GM19328 (cell line): Measurements from ENCODE around the gene CNTNAP2.
"Not testable (repeated sequence)": the region's sequence is repeated elsewhere in the genome, so short reads cannot be mapped to it uniquely, and the experiment has no call there.

Source experiments
- ATAC-seq: cut with Tn5 transposase; IDR thresholded peaks from one replicate; pipeline ENCODE4 v1.9.1; 2021; ENCODE audit warnings: mild to moderate bottlenecking, moderate library complexity; ENCODE audit not compliant: unreplicated experiment

The CNTNAP2 gene

DNA sequence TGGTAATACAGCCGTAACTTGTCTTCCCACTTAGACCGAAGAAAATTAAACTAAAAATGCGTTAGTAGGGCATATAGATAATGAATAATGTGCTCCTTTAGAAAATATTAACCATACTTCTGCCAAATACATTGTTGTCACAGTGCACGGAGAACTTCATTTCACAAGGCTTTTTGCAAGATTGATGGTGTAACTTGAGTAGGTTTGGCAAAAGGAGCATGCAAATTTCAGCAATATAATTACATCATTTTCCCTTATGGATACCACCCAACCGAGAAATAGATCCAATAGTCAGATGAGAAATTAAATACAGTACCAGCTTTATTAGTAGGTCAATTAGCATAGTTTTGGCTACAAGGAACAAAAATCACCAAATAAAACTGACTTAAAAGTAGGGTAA lies 1681.4 kb downstream of the CNTNAP2 start:
- ATAC-seq, result no peak

- ATAC-seq, result not testable (repeated sequence)
Measured at GRCh38 chr7:147801762-147802161, 1685.2 kb downstream of the CNTNAP2 start.

GRCh38 chr7:147803151-147803550 lies 1686.5 kb downstream of the CNTNAP2 start:
- no peak for ATAC-seq

DNA sequence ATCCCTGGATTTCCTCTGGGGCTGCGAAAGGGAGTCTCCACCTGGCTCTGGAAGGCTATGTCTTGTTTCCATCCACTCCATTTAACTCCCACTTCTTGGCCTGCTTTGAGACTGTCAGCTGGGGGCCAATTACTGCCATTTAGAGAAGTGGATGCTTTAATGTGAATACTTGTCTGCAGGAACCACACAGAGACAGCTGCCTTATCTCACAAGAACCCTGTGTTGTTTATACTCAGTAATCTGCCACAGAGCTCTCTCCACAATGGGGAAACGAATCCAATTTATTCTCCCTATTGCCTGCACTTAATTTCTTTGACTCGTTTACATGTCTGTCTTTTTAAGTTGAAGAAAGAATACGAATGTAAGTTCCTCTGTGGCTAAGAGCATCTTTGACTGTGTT lies 1687.0 kb downstream of the CNTNAP2 start:
- no peak for ATAC-seq

GRCh38 chr7:147804032-147804431 lies 1687.4 kb downstream of the CNTNAP2 start:
- ATAC-seq, result no peak

- ATAC-seq, result no peak
Measured at GRCh38 chr7:147805996-147806576, 1689.5 kb downstream of the CNTNAP2 start.

DNA sequence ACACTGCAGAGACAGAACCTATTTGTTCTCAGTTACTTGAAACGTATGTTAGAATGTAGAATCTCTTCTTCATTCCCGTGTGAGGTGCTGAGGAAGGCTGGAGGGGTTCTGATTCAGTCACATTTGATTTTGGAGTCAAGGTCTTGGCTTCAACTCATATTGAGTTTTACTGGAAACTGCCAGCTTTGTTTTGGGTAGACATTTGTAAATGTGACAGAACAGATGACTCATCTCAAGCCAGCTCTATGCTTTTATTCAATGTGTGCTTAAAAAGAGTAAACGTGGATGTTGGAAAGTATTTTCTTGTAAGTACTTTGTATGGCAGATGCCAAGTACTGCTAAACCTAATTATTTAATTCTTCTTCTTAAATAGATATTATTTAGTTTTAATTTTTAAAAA lies 1693.2 kb downstream of the CNTNAP2 start:
- no peak for ATAC-seq

DNA sequence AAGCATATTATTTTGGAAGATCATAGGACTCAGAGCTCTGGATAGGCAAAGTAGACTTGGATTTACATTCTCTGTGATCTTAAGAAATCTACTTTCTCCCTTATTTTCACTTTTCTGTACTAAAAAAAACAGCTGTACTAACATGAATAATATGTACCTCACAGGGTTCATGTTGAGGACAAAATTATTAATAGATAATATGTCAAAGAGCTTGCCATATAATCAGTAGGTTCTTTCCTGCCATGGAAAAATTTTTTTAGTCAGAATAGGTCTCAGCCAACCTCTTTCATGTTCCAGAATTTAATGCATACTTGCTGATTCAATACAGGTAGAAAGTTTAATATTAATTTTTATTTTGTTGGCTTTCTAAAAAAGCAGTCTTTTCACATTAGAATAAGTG lies 1693.7 kb downstream of the CNTNAP2 start:
- ATAC-seq, result no peak

- no peak for ATAC-seq
Measured at GRCh38 chr7:147811923-147812322, 1695.3 kb downstream of the CNTNAP2 start.

DNA sequence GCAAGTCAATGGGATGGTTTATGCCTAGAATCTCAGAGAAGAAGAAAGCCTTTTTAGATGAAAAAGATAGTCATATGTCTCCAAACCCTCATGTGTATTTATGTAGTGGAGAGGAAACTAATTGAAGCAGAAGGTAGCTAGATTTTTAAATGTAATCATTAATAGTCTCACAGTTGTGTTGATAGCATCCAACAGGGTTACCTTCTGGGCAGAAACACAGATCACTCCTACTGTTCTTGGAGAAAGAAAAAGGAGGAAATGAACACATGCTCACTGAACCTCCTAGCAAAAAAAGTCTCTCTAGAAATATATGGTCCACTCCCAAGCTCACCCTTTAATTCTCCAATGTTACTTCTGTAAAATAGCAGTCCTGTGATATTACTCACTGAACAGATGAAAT lies 1696.7 kb downstream of the CNTNAP2 start:
- ATAC-seq, result no peak

DNA sequence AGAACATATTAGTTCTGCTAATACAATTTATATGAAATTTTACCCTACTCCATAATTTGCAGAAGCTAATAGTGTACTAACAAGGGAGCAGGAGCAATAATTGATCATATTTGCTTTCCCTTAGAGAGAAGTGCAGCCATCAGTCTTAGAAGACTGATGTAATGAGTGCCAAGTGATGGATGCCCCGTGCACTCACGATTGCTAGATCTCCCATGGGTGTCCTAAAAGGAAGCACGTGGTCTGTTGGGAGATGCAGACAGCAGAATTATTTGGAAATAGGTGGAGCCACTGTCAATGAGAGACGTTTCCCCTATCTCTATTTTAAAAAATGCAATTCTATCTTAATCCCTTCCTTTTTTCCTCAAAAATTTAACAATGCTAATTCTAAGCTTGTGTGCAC lies 1701.7 kb downstream of the CNTNAP2 start:
- ATAC-seq, result no peak

DNA sequence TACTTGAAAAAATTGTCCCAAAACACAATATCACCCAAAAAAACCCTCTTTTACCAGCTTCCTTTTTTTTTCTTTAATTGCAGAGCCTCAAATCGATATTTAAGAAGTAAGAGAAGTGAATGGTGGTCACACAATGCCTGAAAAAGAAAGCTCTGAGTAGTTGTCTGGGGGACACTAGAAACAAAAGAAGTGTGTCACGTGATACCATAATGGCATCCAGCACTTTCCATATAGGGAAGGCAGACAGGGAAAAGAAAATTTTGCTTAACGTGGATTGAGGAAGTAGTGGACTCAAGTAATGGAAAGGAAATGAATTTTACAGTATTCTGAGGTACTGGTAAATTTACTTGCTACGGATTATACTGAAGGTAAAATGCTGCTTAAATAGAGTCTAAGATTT lies 1708.1 kb downstream of the CNTNAP2 start:
- no peak for ATAC-seq

DNA sequence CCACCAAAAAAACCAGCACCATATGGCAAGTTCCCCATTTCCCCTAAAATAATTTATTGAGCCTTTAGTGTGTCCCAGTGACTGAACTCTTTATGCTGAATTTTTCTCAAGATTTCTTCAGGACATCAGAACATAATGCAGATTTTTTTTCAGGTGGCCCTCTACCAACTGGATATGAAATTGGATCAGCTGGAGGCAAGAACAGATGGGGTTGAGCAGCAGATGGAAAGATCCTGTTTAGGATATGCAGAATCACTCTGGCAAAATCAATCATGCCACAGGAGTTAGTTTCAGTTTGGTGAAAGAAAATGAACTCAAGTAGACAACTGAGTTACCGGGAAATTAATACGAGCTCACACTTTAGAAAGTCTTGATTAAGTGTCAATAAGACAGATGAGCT lies 1712.4 kb downstream of the CNTNAP2 start:
- no peak for ATAC-seq

DNA sequence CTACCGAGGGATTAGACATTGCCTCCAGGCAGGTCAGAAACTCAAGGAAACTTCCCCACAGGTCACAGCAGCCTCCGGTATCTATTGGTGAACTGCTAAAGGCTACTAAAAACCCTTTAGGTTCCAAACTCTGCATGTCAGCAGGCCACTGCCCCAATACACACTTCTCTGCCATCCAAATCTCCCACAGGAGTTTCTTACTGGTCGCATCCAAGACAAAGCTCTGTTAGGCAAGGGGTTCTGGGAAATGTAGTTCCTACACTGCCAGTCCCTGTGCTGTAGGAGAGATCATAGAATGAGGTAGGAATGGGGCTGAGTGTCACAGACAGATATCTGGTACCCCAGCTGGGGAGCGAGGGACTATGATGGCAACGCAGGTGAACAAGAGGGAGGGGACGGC lies 1717.0 kb downstream of the CNTNAP2 start:
- ATAC-seq, result no peak

- ATAC-seq, result no peak
Measured at GRCh38 chr7:147833970-147834369, 1717.4 kb downstream of the CNTNAP2 start.

- no peak for ATAC-seq
Measured at GRCh38 chr7:147852833-147853232, 1736.2 kb downstream of the CNTNAP2 start.

GRCh38 chr7:147857152-147858140 lies 1740.8 kb downstream of the CNTNAP2 start:
- no peak for ATAC-seq

GRCh38 chr7:147858421-147858820 lies 1741.8 kb downstream of the CNTNAP2 start:
- no peak for ATAC-seq

GRCh38 chr7:147859033-147859432 lies 1742.4 kb downstream of the CNTNAP2 start:
- no peak for ATAC-seq

GRCh38 chr7:147859486-147859885 lies 1742.9 kb downstream of the CNTNAP2 start:
- no peak for ATAC-seq

DNA sequence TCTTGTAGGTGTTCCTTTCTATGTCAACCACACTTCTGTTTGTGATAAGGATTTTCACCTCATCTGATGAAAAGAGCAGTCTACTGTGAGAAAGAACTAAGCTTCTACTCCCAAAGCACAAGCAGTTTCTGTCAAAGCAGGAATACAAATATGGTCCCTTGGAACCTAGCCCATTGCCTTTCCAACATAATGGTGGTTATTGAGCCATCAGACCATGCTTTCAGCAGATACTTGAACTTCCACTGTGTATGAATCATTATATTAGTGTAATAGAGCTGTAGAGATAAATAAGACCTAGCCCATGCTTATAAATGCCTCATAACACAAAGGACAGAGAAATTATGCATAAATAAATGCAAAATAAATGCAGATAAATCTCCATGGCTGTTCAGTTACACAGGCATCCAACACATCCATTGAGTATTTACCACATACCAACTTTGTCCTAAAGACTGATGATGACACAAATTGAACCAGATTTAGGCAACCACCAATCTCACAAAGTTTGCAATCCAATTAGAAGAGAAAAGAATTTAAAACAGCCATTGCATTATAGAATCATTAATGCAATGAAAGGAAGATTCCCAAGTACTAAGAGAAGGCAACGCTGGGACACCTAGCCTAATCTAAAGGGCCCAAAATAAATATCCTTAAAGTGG lies 1744.6 kb downstream of the CNTNAP2 start:
- ATAC-seq, result no peak

DNA sequence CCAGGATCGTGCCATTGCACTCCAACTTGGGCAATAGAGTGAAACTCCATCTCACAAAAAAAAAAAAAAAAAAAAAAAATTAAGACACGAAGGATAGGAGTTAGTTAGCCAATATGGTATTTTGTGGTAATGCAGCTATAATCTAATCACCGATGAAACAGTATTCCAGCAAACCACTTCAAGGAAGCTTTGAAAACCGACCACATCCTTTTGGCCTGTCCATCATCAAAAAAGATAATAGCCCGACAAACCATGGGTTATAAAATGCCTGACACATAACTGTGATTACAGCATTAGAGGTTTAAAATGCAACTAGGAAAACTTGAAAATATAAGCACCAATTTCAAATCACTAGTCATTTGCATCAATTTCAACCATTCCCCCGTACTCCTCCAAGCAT lies 1745.3 kb downstream of the CNTNAP2 start:
- ATAC-seq, result no peak
